HepG2 (cell line): ENCODE data around the gene COMMD8. TPM values are rescaled to one million over a fixed set of nuclear protein-coding genes. Genes with fewer than 3 reads are reported as not detected.

ENCODE experiments used
- HDAC1 ChIP-seq: sonication (generic); formaldehyde crosslinking; IDR thresholded peaks from 2 replicates; pipeline ENCODE4 v1.5.1; 2020; ENCODE audit warnings: mild to moderate bottlenecking, missing genetic modification reagents
- ZFP41 ChIP-seq: sonication (generic); formaldehyde crosslinking; IDR thresholded peaks from 2 replicates; pipeline ENCODE4 v1.4.0; 2020; ENCODE audit warnings: mild to moderate bottlenecking, missing genetic modification reagents, borderline replicate concordance
- polyA plus RNA-seq, 8 experiments: library from polyadenylated mRNA; depleted of rRNA in 3 of 8; stranded (reverse) in 7 of 8; unstranded in 1 of 8; fragments of >200 nt; fragmentation: Illumina TruSeq in 4 of 8; extraction: Trizol in 4 of 8; gene quantifications; 2 replicates each; pipeline versions ENCODE4 v1.2.1 to v1.2.3, GENCODE V29; 2011 to 2016; ENCODE audit warnings: low read depth in 4 of 8, missing spikeins in 1 of 8, mixed read lengths in 1 of 8; ENCODE audit not compliant: insufficient read depth in 1 of 8
- total RNA-seq, 5 experiments: library from RNA; depleted of rRNA; stranded (reverse); fragments of >200 nt; fragmentation: Illumina TruSeq; extraction: Trizol; gene quantifications; 2 replicates each; pipeline ENCODE4 v1.2.3, GENCODE V29; 2016; ENCODE audit warnings: low read depth in 1 of 5
- TF ChIP-seq, protein P1 (sequence below), 2 experiments: IDR thresholded peaks; 2 replicates each; pipeline ENCODE4 v1.6.1; 2011 to 2012; ENCODE audit warnings: low read length in 2 of 2, borderline replicate concordance in 1 of 2, low read depth in 1 of 2, mild to moderate bottlenecking in 1 of 2, moderate library complexity in 1 of 2
- TF ChIP-seq, protein P2 (sequence below): IDR thresholded peaks from 2 replicates; pipeline ENCODE4 v1.6.1; 2016; ENCODE audit warnings: low read depth, missing genetic modification reagents, missing compliant biosample characterization

COMMD8 gene
- total and polyA plus RNA-seq, 2 of the 13 experiments (the other 11 are each of a cell fraction or from before 2014, with no cell fraction given) = 7.1 to 20.3 TPM

DNA sequence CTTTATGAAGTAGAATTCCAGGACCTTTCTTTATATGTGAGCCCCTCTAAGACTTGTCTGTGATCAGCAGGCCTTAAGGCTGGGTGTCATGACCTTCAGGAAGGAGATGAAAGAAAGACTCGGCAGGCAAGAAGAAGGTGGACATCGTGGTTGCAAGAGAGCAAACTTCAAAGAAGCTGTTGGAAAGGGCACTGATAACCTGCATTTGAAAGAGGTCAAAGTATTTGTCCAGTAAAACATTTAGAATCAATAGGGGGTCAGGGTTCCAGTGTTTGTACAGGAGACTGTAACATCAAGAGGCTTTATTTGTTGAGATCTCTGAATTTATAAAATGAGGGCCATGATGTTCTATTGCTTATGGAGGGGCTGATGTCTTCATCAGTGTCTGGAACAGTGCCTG, 44.2 kb downstream of the COMMD8 start (continued):
- TF ChIP-seq, protein P1, sequence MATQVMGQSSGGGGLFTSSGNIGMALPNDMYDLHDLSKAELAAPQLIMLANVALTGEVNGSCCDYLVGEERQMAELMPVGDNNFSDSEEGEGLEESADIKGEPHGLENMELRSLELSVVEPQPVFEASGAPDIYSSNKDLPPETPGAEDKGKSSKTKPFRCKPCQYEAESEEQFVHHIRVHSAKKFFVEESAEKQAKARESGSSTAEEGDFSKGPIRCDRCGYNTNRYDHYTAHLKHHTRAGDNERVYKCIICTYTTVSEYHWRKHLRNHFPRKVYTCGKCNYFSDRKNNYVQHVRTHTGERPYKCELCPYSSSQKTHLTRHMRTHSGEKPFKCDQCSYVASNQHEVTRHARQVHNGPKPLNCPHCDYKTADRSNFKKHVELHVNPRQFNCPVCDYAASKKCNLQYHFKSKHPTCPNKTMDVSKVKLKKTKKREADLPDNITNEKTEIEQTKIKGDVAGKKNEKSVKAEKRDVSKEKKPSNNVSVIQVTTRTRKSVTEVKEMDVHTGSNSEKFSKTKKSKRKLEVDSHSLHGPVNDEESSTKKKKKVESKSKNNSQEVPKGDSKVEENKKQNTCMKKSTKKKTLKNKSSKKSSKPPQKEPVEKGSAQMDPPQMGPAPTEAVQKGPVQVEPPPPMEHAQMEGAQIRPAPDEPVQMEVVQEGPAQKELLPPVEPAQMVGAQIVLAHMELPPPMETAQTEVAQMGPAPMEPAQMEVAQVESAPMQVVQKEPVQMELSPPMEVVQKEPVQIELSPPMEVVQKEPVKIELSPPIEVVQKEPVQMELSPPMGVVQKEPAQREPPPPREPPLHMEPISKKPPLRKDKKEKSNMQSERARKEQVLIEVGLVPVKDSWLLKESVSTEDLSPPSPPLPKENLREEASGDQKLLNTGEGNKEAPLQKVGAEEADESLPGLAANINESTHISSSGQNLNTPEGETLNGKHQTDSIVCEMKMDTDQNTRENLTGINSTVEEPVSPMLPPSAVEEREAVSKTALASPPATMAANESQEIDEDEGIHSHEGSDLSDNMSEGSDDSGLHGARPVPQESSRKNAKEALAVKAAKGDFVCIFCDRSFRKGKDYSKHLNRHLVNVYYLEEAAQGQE (IDR thresholded peaks at IDR 0.05; ENCODE audit: borderline replicate concordance in 1 of 2, low read depth in 1 of 2, low read length in 2 of 2) = peak in 1 of 2 experiments; percentile 67; a peak in 1 of 4 replicates
- TF ChIP-seq ZFP41 (CRISPR knock-in tag) (no peak), HDAC1 (0 out of 2 replicates have a peak, but pooled peaks have one; percentile 34)
- TF ChIP-seq, protein P2, sequence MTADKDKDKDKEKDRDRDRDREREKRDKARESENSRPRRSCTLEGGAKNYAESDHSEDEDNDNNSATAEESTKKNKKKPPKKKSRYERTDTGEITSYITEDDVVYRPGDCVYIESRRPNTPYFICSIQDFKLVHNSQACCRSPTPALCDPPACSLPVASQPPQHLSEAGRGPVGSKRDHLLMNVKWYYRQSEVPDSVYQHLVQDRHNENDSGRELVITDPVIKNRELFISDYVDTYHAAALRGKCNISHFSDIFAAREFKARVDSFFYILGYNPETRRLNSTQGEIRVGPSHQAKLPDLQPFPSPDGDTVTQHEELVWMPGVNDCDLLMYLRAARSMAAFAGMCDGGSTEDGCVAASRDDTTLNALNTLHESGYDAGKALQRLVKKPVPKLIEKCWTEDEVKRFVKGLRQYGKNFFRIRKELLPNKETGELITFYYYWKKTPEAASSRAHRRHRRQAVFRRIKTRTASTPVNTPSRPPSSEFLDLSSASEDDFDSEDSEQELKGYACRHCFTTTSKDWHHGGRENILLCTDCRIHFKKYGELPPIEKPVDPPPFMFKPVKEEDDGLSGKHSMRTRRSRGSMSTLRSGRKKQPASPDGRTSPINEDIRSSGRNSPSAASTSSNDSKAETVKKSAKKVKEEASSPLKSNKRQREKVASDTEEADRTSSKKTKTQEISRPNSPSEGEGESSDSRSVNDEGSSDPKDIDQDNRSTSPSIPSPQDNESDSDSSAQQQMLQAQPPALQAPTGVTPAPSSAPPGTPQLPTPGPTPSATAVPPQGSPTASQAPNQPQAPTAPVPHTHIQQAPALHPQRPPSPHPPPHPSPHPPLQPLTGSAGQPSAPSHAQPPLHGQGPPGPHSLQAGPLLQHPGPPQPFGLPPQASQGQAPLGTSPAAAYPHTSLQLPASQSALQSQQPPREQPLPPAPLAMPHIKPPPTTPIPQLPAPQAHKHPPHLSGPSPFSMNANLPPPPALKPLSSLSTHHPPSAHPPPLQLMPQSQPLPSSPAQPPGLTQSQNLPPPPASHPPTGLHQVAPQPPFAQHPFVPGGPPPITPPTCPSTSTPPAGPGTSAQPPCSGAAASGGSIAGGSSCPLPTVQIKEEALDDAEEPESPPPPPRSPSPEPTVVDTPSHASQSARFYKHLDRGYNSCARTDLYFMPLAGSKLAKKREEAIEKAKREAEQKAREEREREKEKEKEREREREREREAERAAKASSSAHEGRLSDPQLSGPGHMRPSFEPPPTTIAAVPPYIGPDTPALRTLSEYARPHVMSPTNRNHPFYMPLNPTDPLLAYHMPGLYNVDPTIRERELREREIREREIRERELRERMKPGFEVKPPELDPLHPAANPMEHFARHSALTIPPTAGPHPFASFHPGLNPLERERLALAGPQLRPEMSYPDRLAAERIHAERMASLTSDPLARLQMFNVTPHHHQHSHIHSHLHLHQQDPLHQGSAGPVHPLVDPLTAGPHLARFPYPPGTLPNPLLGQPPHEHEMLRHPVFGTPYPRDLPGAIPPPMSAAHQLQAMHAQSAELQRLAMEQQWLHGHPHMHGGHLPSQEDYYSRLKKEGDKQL (CRISPR knock-in tag) = peak; percentile 88; the same call in 1 of the 2 replicates
